OCI-LY1 (cell line): ENCODE results near the gene AFAP1L1.

Experiments
- EZH2 ChIP-seq: fragments of 200-600 bp; sonication (generic), shearing (Covaris generic); IDR thresholded peaks from 2 replicates; pipeline ENCODE4 v1.8.0; 2017; ENCODE audit warnings: borderline replicate concordance, mixed run types, mild to moderate bottlenecking, antibody characterized with exemption, low read length, moderate library complexity, mixed read lengths
- TF ChIP-seq, protein P1 (sequence below): fragments of 200-600 bp; sonication (generic), shearing (Covaris generic); IDR thresholded peaks from 2 replicates; pipeline ENCODE4 v1.5.1; 2017; ENCODE audit warnings: mild to moderate bottlenecking, antibody characterized with exemption, low read length, moderate library complexity, mixed read lengths

DNA sequence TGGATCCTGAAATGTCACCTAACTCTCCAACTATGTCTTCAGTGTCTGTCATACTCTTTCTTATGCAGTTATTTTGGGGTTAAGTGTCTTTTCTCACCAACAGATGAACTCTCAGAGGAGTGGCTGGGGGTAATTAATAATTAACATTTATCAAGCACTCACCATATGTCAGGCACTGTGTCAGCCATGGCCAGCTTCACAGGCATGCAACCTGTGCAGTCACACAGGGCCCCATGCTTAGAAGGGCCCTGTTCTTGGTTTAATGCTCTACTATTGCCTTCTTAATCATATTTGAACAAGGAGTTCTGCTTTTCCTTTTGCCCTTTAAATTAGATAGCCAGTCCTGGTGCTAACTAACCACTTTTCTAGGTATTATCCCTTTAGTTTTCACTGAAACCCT, 70.2 kb downstream of the AFAP1L1 start:
- no peak for TF ChIP-seq EZH2
- TF ChIP-seq, protein P1, sequence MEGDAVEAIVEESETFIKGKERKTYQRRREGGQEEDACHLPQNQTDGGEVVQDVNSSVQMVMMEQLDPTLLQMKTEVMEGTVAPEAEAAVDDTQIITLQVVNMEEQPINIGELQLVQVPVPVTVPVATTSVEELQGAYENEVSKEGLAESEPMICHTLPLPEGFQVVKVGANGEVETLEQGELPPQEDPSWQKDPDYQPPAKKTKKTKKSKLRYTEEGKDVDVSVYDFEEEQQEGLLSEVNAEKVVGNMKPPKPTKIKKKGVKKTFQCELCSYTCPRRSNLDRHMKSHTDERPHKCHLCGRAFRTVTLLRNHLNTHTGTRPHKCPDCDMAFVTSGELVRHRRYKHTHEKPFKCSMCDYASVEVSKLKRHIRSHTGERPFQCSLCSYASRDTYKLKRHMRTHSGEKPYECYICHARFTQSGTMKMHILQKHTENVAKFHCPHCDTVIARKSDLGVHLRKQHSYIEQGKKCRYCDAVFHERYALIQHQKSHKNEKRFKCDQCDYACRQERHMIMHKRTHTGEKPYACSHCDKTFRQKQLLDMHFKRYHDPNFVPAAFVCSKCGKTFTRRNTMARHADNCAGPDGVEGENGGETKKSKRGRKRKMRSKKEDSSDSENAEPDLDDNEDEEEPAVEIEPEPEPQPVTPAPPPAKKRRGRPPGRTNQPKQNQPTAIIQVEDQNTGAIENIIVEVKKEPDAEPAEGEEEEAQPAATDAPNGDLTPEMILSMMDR, result no peak
